Heart right ventricle (tissue), 16 donors: ENCODE data around the gene SELENOM. TPM values are rescaled to one million over a fixed set of nuclear protein-coding genes. Genes with fewer than 3 reads are reported as not detected.
"Not testable (repeated sequence)": the region's sequence is repeated elsewhere in the genome, so short reads cannot be mapped to it uniquely, and the experiment has no call there.

Experiments
- ATAC-seq, 8 donors: fragments of 200-7000 bp; cut with Tn5 transposase; one replicate each; pipeline ENCODE4 v1.9.1; 2020; ENCODE audit warnings: mild to moderate bottlenecking in 8 of 8, moderate library complexity in 8 of 8, moderate number of reproducible peaks in 1 of 8
- DNase-seq, 2 donors: peaks; one replicate each; pipeline ENCODE4 v3.0.0-alpha.2; 2020
- H3K27ac ChIP-seq, 10 donors: fragments of 200-600 bp; sonication (generic) in 2 of 10; one replicate each; pipeline versions ENCODE4 v1.5.0 to v1.8.0; 2020 to 2022; ENCODE audit warnings: mild to moderate bottlenecking in 3 of 10
- H3K27me3 ChIP-seq, 7 donors: fragments of 200-600 bp; one replicate each; pipeline ENCODE4 v1.8.0; 2021 to 2022; ENCODE audit warnings: mild to moderate bottlenecking in 2 of 7
- H3K36me3 ChIP-seq, 9 donors: fragments of 200-600 bp; sonication (generic) in 1 of 9; one replicate each; pipeline versions ENCODE4 v1.5.0 to v1.8.0; 2020 to 2022; ENCODE audit warnings: mild to moderate bottlenecking in 2 of 9
- H3K4me1 ChIP-seq, 9 donors: fragments of 200-600 bp; sonication (generic) in 1 of 9; one replicate each; pipeline versions ENCODE4 v1.5.0 to v1.8.0; 2020 to 2022; ENCODE audit warnings: mild to moderate bottlenecking in 4 of 9
- H3K4me3 ChIP-seq, 10 donors: fragments of 200-600 bp; sonication (generic) in 2 of 10; one replicate each; pipeline versions ENCODE4 v1.5.0 to v1.8.0; 2020 to 2022; ENCODE audit warnings: mild to moderate bottlenecking in 7 of 10, moderate library complexity in 2 of 10
- H3K9me3 ChIP-seq, 11 donors: fragments of 200-600 bp in 10 of 11; sonication (generic) in 2 of 11; one replicate each; pipeline versions ENCODE4 v1.5.0 to v1.8.0; 2013 to 2022; ENCODE audit warnings: mild to moderate bottlenecking in 2 of 11, control low read depth in 1 of 11, moderate library complexity in 1 of 11
- CTCF ChIP-seq, 9 donors: fragments of 200-600 bp; sonication (generic) in 2 of 9; IDR thresholded peaks; one replicate each; pipeline versions ENCODE4 v1.5.0 to v1.8.0; 2021 to 2022; ENCODE audit warnings: antibody characterized with exemption in 9 of 9, mild to moderate bottlenecking in 5 of 9, moderate library complexity in 1 of 9
- WGBS, 2 donors: extraction: QIAGEN DNeasy Blood & Tissue Kit; methylation state at CpG; one replicate each; pipeline ENCODE4 v1.1.7; 2013; ENCODE audit warnings: inconsistent platforms in 1 of 2; 5-methylcytosine and 5-hydroxymethylcytosine counted together
- intact Hi-C, 10 donors: fragments of 100-400 bp; cut with DNase I; formaldehyde crosslinking; loops; one replicate each; pipeline versions ENCODE4 v1.11.1 to v1.14.2; 2022
- polyA plus RNA-seq, 2 donors: library from polyadenylated mRNA; stranded (reverse); fragments of 200-250 nt; gene quantifications; one replicate each; pipeline ENCODE4 v1.2.3, GENCODE V29; 2013
- total RNA-seq, 10 donors: library from RNA; stranded (reverse); fragmentation: NEBNext Ultra II Directional in 3 of 10; extraction: Animal tissue kit (Norgen Biotek cat#: 25700) in 3 of 10; gene quantifications; one replicate each; pipeline versions ENCODE4 v1.2.1 to v1.2.4, GENCODE V29; 2021 to 2023
- donor health status: Arrhythmogenic right ventricular cardiomyopathy.
- donor health status: ischemic (EF 13 %, LVEDD 7.1; RV severe dilation, severe dysfunction).
- donor health status: healthy with polysubstance abuse.
- donor health status: DM: no; HTN: yes; CAD: no.
- donor health status: DM: no; HTN: no; CAD: no.
- donor health status: ischemic (EF 25% LVEDD 6.9; RV normal size, moderate dysfunction).
- donor health status: ischemic (EF 25% LVEDD 5.7; RV mildly dilated, moderate dysfunction).
- donor health status: healthy.
- donor health status: DM: yes; HTN: yes; CAD: no.
- donor health status: Ischemic cardiomyopathy.
- donor health status: ischemic (EF 35%, LVEDD 5.7; RV mildly dilated, moderate dysfunction).
- donor health status: nonischemic (EF 11% LVEDD 7.7; RV severe dilation, severe dysfunction).
- donor health status: DM: yes; HTN: yes; CAD: no.
- donor health status: PGD.
- donor health status: ischemic (EF 29% LVEDD 5.4; RV normal size, mild dysfunction).
- donor health status: nonischemic (EF 23%, LVEDD 6.1; RV moderate dilation, normal function).

SELENOM gene
- total and polyA plus RNA-seq, 12 donors: 21.5 to 134 (median 47.2) TPM

- H3K9me3 ChIP-seq: no peaks in the 10 kb centered on the region
- 87 to 89% methylated on average over 12 of the region's 12 CpGs for WGBS, 2 donors
- DNase-seq: no peak
- H3K4me1 ChIP-seq: peaks cover 18 to 53% (median 40%) of the 10 kb centered on the region in 9 donors
- ATAC-seq: no peak
- intact Hi-C loops: no loop called here
- TF ChIP-seq CTCF (IDR thresholded peaks at IDR 0.05): no peak
- H3K27ac ChIP-seq: no peak overlapping the region
- H3K27me3 ChIP-seq: no peaks in the 10 kb centered on the region
- peaks cover 0 to 13% (median 0%) of the 10 kb centered on the region in 9 donors for H3K36me3 ChIP-seq
- no peak overlapping the region for H3K4me3 ChIP-seq
These were observed 28.2 kb downstream of the SELENOM start for GRCh38 chr22:31079095-31079642.

GRCh38 chr22:31078389-31078788 is 29.0 kb downstream of the SELENOM start:
- H3K27me3 ChIP-seq, DNase-seq, H3K9me3 ChIP-seq, H3K4me3 ChIP-seq, ATAC-seq, intact Hi-C loops, H3K36me3 ChIP-seq: not testable (repeated sequence)
- Histone ChIP-seq H3K4me1 (peaks cover 15 to 53% (median 35%) of the 10 kb centered on the region in 9 donors), H3K27ac (peak overlapping the region in 1 of 10 donors; percentile 31)
- WGBS, 2 donors: 67 to 94% methylated on average over 2 of the region's 2 CpGs

GRCh38 chr22:31077681-31078080 is 29.7 kb downstream of the SELENOM start:
- H3K27ac ChIP-seq: no peak overlapping the region

GRCh38 chr22:31075961-31076360 is 31.4 kb downstream of the SELENOM start:
- H3K4me3 ChIP-seq: peak overlapping the region in 1 of 10 donors; percentile 14
- H3K4me1 ChIP-seq: peaks cover 10 to 44% (median 18%) of the 10 kb centered on the region in 9 donors
- DNase-seq (peak; percentile 91 to 93), ATAC-seq (peak; percentile 83 to 94 (median 92))
- intact Hi-C loops: no loop called here
- WGBS, 2 donors: 34 to 56% methylated on average over 15 of the region's 15 CpGs
- no peak for TF ChIP-seq CTCF (IDR thresholded peaks at IDR 0.05)
- no peaks in the 10 kb centered on the region for H3K27me3 ChIP-seq
- no peaks in the 10 kb centered on the region for H3K36me3 ChIP-seq
- H3K27ac ChIP-seq: peak overlapping the region; percentile 24 to 92 (median 81)
- H3K9me3 ChIP-seq: no peaks in the 10 kb centered on the region

More at GRCh38 chr22:31077681-31078080, 29.7 kb downstream of the SELENOM start:
- no peaks in the 10 kb centered on the region for H3K9me3 ChIP-seq
- H3K27me3 ChIP-seq: no peaks in the 10 kb centered on the region
- 96 to 97% methylated on average over 6 of the region's 6 CpGs for WGBS, 2 donors
- intact Hi-C loops: no loop called here
- H3K4me1 ChIP-seq: peaks cover 10 to 53% (median 28%) of the 10 kb centered on the region in 9 donors
- H3K36me3 ChIP-seq: no peaks in the 10 kb centered on the region
- no peak for TF ChIP-seq CTCF (IDR thresholded peaks at IDR 0.05)
- DNase-seq (no peak), ATAC-seq (no peak)
- H3K4me3 ChIP-seq: no peak overlapping the region

GRCh38 chr22:31073545-31074145 is 33.7 kb downstream of the SELENOM start:
- DNase-seq, H3K9me3 ChIP-seq, H3K36me3 ChIP-seq, ATAC-seq, H3K27me3 ChIP-seq, intact Hi-C loops, H3K4me3 ChIP-seq: not testable (repeated sequence)
- Histone ChIP-seq H3K4me1 (peaks cover 6 to 38% (median 13%) of the 10 kb centered on the region in 9 donors), H3K27ac (peak overlapping the region in 8 of 10 donors; percentile 31 to 73 (median 46))
- 66 to 76% methylated on average over 5 of the region's 5 CpGs for WGBS, 2 donors

- intact Hi-C loops: not testable (repeated sequence)
- peak in 5 of 8 donors; percentile 11 to 52 (median 36) for ATAC-seq
- peak overlapping the region in 7 of 10 donors; percentile 31 to 73 (median 52) for H3K27ac ChIP-seq
These were observed 34.2 kb downstream of the SELENOM start for GRCh38 chr22:31073125-31073524.

GRCh38 chr22:31069691-31070314 is 37.6 kb downstream of the SELENOM start:
- H3K9me3 ChIP-seq, H3K36me3 ChIP-seq, DNase-seq, H3K27ac ChIP-seq, intact Hi-C loops, ATAC-seq, H3K4me3 ChIP-seq, H3K27me3 ChIP-seq: not testable (repeated sequence)
- H3K4me1 ChIP-seq: peaks cover 0 to 19% (median 2%) of the 10 kb centered on the region in 9 donors
- WGBS, 2 donors: 80 to 95% methylated on average over 6 of the region's 6 CpGs

More at GRCh38 chr22:31073125-31073524, 34.2 kb downstream of the SELENOM start:
- H3K27me3 ChIP-seq, H3K9me3 ChIP-seq, DNase-seq, H3K4me3 ChIP-seq, H3K36me3 ChIP-seq: not testable (repeated sequence)
- H3K4me1 ChIP-seq: peaks cover 6 to 38% (median 13%) of the 10 kb centered on the region in 9 donors
- 65 to 66% methylated on average over 9 of the region's 9 CpGs for WGBS, 2 donors
